ENCODE data around the gene PTPRN2.
"Not testable (repeated sequence)": the region's sequence is repeated elsewhere in the genome, so short reads cannot be mapped to it uniquely, and the experiment has no call there.

PTPRN2 gene

GRCh38 chr7:157789942-157790341 lies 797.7 kb downstream of the PTPRN2 start:
- no peak for DNase-seq (ENCODE audit: low read depth)

- DNase-seq (ENCODE audit: low read depth): no peak
Measured at GRCh38 chr7:157789094-157789493, 798.5 kb downstream of the PTPRN2 start.

GRCh38 chr7:157788573-157788972 lies 799.0 kb downstream of the PTPRN2 start:
- no peak for DNase-seq (ENCODE audit: low read depth)

DNA sequence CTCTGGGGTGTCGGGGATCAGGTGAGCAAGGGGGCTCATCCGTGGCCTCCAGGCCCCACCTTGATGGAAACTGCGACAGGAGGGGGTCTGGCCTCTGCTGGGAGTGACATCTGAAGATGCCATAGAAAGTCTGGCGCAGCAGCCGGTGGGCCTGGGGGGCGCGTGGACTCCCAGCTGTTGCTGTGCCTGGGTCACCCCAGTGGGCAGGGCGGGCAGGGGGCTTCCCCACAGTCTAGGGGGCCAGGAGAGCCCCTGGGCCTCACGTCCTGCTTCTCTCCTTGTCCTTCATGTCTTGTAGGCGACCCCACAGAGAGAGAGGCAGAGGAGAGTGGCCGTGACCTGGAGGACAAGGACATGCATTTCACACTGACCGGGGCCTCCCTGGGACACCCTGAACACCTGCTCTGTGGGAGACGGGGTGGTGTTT lies 800.3 kb downstream of the PTPRN2 start:
- no peak for DNase-seq (ENCODE audit: low read depth)

DNA sequence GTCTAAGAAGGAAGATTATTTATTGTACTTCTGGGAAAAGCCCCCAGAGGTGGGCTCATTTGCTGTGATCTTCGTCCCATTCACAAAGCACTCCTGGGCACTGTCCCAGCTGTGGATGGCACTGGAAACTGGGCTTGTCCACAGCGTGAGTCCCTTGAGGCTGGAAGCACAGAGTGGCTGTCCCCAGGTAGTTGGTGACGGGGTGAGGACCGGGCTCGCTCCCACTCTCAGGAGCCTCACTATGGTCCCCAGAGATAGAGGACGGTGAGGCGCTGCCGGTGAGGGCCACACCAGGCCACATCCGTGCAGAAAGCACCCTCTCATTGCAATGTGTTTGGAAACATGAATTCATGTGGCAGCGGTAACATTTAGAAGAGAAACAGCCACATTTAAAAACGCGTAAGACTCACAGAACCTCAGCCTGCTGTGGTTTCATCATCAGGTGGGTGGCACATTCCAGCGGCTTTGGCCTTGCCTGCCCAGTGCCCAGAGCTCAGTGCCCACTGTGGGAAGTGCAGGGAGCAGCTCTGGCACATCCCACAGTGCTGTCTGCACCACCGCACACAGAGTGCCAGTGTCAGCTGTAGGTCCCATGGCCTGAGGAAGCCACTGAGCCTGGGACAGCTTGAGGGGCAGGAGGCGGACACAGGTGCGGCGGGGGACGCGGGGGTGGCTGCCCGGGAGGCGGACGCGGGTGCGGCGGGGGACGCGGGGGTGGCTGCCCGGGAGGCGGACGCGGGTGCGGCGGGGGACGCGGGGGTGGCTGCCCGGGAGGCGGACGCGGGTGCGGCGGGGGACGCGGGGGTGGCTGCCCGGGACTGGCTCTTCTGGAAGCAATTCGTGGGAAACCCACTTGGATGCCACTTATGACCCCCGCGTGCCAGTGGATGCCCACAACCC lies 801.0 kb downstream of the PTPRN2 start:
- DNase-seq (ENCODE audit: low read depth): no peak

- no peak for DNase-seq (ENCODE audit: low read depth)
Measured at GRCh38 chr7:157785486-157786186, 802.0 kb downstream of the PTPRN2 start.

- peak; percentile 4 for DNase-seq (ENCODE audit: low read depth)
Measured at GRCh38 chr7:157784979-157785441, 802.6 kb downstream of the PTPRN2 start.

- DNase-seq (ENCODE audit: low read depth): no peak
Measured at GRCh38 chr7:157784041-157784835, 803.4 kb downstream of the PTPRN2 start.

DNA sequence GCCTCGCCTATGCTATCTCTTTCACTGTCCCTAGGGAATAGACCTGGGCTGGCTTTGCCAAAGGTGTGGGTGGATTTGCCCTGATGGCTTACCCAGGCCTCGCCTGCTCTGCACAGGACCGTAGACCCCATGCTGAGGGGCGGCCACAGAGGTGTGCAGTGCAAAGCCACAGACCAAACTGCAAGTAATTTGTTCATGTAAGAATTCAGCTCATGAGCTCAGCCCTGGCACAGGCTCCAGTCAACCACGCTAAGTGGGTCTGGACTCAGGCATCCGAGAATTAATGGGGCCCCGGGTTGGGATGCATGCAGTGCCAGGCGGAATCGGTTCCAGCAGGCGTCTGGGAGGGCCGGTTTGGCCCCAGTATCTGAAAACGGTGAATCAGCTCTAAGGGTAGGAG lies 805.6 kb downstream of the PTPRN2 start:
- DNase-seq (ENCODE audit: low read depth): no peak

DNA sequence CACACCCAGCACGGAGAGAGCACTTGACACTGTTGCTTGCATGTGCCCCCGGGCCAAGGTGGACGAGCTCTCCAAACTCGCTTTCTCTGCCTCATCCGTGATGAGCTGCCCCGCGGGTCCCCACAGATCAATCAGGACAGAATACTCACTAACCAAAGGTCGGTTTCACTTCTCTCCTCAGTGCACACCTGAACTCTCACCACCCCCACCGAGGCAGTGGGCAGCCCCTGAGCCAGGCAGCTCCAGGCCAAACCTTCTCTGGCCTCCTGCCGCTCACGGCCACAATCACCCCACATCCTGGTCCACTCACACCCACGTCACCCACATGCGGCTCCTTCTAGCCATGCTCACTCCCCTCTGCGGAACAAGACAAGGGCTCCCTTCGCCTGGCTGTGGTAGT lies 806.9 kb downstream of the PTPRN2 start:
- no peak for DNase-seq (ENCODE audit: low read depth)

GRCh38 chr7:157780312-157780711 lies 807.3 kb downstream of the PTPRN2 start:
- no peak for DNase-seq (ENCODE audit: low read depth)

DNA sequence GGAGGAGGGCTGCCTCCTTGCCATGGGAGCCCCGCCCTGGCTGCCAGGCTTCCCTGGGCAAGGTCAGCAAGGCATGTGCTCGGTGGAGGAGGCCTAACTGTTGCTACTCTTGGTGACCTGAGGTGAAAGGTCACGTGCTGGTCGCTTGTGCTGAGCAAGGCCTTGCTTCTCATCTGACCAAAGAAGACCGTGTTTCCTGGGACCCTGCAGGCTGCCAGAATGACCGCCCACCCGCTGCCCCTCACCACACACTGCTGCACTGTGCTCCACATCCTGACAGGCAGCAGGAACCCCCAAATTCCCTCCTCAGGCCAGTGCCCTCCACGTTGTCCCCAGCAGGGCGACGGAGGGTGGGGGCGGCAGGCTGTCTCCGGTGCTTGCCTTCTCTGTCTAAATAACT lies 808.4 kb downstream of the PTPRN2 start:
- DNase-seq (ENCODE audit: low read depth): no peak

- not testable (repeated sequence) for DNase-seq (ENCODE audit: low read depth)
Measured at GRCh38 chr7:157777194-157777762, 810.3 kb downstream of the PTPRN2 start.

- no peak for DNase-seq (ENCODE audit: low read depth)
Measured at GRCh38 chr7:157775560-157776332, 811.9 kb downstream of the PTPRN2 start.

- no peak for DNase-seq (ENCODE audit: low read depth)
Measured at GRCh38 chr7:157775021-157775559, 812.5 kb downstream of the PTPRN2 start.

GRCh38 chr7:157774495-157774894 lies 813.1 kb downstream of the PTPRN2 start:
- DNase-seq (ENCODE audit: low read depth): no peak

DNA sequence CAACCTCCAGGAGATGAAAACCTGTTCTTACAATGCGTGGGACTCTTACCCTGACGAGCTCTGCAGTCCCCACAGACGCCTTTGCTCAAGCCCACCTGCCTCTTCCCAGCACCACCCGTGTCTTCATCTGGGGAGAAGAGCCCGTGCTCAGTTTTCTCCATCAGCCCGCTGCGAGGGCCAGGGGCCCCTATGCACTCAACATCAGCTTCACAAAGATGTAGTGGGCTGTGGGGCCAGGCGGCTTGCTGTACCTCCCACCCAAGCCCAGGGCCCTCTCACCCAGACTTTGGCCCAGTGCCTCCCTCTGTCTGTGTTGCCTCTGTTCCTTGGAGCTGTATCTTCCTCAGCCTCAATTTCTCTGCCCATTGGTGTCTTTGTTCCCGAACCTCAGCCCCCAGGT lies 814.3 kb downstream of the PTPRN2 start:
- no peak for DNase-seq (ENCODE audit: low read depth)

- DNase-seq (ENCODE audit: low read depth): no peak
Measured at GRCh38 chr7:157772486-157773130, 815.0 kb downstream of the PTPRN2 start.

DNA sequence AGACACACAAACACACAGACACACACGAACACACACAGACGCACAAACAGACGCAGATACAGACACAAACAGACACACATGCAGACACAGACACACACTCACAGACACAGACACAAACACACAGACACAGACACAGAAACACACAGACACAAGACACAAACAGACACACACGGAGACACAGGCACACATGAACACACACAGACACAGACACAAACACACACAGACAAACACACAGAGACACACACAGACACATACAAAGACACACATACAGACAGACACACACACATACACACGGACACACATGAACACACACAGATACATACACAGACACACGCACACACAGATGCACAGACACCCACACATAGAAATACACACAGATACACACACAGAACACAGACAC lies 815.9 kb downstream of the PTPRN2 start:
- no peak for DNase-seq (ENCODE audit: low read depth)

DNA sequence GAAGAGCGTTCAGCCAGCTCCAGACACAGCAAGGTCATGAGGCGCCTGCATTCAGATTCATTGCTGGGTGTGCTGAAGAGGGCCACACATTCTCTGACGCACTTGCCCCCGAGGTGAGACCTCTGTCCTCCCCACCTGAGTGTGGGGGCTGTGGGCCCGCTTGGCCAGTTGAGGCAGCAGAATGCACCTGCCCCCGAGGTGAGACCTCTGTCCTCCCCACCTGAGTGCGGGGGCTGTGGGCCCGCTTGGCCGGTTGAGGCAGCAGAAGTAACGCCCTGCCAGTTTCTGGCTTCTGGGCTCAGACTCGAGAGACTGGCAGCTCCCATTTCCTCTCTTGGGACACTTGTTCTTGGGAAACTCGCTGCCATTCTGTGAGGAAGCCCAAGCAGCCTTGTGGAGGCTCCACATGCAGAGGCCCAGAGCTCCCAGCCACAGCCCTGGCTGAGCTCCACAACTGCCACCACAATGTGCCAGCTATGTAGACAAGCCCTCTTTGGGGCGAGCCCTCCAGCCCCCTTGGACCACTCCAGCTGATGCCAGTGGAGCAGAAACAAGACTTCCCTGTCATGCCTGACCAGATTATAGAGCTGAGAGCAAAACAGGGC lies 816.8 kb downstream of the PTPRN2 start:
- no peak for DNase-seq (ENCODE audit: low read depth)
